Lower leg skin (tissue), 3 donors: ENCODE data around the gene ZMYND11.

Experiments
- CTCF ChIP-seq, 3 donors: fragments of 450-650 bp; IDR thresholded peaks; one replicate each; pipeline ENCODE4 v1.5.1; 2016; ENCODE audit warnings: antibody characterized with exemption in 3 of 3, mild to moderate bottlenecking in 3 of 3, moderate library complexity in 2 of 3
- POLR2A ChIP-seq, 2 donors: fragments of 450-650 bp; IDR thresholded peaks; one replicate each; pipeline ENCODE4 v1.6.1; 2016 to 2017; ENCODE audit warnings: antibody characterized with exemption in 2 of 2, mild to moderate bottlenecking in 1 of 2, moderate library complexity in 1 of 2

- TF ChIP-seq CTCF (IDR thresholded peaks at IDR 0.05) (no peak), POLR2A (IDR thresholded peaks at IDR 0.05) (no peak)
Measured at GRCh38 chr10:288316-289200, 153.3 kb downstream of the ZMYND11 start.
